Activated T-cell treated with anti-CD3 and anti-CD28 coated beads for 1 hour (primary cell): ENCODE results near the gene KDM6A.
"Not testable (repeated sequence)": the region's sequence is repeated elsewhere in the genome, so short reads cannot be mapped to it uniquely, and the experiment has no call there.

ENCODE experiments used
- DNase-seq: peaks from one replicate; pipeline ENCODE4 v3.0.0-alpha.2; 2020; ENCODE audit warnings: low read depth

The KDM6A gene

GRCh38 chrX:45110494-45110893 is 237.5 kb downstream of the KDM6A start:
- no peak for DNase-seq

- DNase-seq, result no peak
Measured at GRCh38 chrX:45126158-45126557, 253.2 kb downstream of the KDM6A start.

GRCh38 chrX:45128896-45129454 is 256.0 kb downstream of the KDM6A start:
- no peak for DNase-seq

- no peak for DNase-seq
Measured at GRCh38 chrX:45133465-45133864, 260.5 kb downstream of the KDM6A start.

- DNase-seq, result no peak
Measured at GRCh38 chrX:45134315-45134731, 261.3 kb downstream of the KDM6A start.

- no peak for DNase-seq
Measured at GRCh38 chrX:45134775-45135174, 261.8 kb downstream of the KDM6A start.

GRCh38 chrX:45135391-45136075 is 262.5 kb downstream of the KDM6A start:
- not testable (repeated sequence) for DNase-seq

- no peak for DNase-seq
Measured at GRCh38 chrX:45137531-45137930, 264.5 kb downstream of the KDM6A start.

GRCh38 chrX:45138525-45138924 is 265.5 kb downstream of the KDM6A start:
- DNase-seq, result no peak

- DNase-seq, result no peak
Measured at GRCh38 chrX:45140812-45141211, 267.8 kb downstream of the KDM6A start.

- no peak for DNase-seq
Measured at GRCh38 chrX:45142185-45142584, 269.2 kb downstream of the KDM6A start.

- no peak for DNase-seq
Measured at GRCh38 chrX:45143455-45143854, 270.5 kb downstream of the KDM6A start.

GRCh38 chrX:45145492-45146215 is 272.7 kb downstream of the KDM6A start:
- no peak for DNase-seq

- DNase-seq, result no peak
Measured at GRCh38 chrX:45150821-45151220, 277.8 kb downstream of the KDM6A start.

GRCh38 chrX:45154033-45154360 is 281.0 kb downstream of the KDM6A start:
- no peak for DNase-seq

GRCh38 chrX:45154462-45154861 is 281.5 kb downstream of the KDM6A start:
- DNase-seq, result no peak

GRCh38 chrX:45157647-45158046 is 284.7 kb downstream of the KDM6A start:
- no peak for DNase-seq
